ENCODE measurements around the gene STRN3.
"Not testable (repeated sequence)": the region's sequence is repeated elsewhere in the genome, so short reads cannot be mapped to it uniquely, and the experiment has no call there.

STRN3 gene

GRCh38 chr14:30906752-30907658, 119.2 kb downstream of the STRN3 start:
- peaks cover 9 to 89% of the 10 kb centered on the region in 2 donors for H3K36me3 ChIP-seq (replicated peaks in 1 of 2; ENCODE audit: control insufficient read depth in 2 of 2, insufficient read depth in 2 of 2, low read length in 2 of 2)
- H3K18ac ChIP-seq (ENCODE audit: low read length): no peak overlapping the region
- no peak overlapping the region for H4K91ac ChIP-seq (ENCODE audit: low read depth, low read length, poor library complexity)

GRCh38 chr14:30903285-30904124, 122.7 kb downstream of the STRN3 start:
- H3K36me3 ChIP-seq (replicated peaks in 1 of 2; ENCODE audit: control insufficient read depth in 2 of 2, insufficient read depth in 2 of 2, low read length in 2 of 2): peaks cover 5 to 88% of the 10 kb centered on the region in 2 donors
- DNase-seq (ENCODE audit: low spot score): no peak

More at GRCh38 chr14:30906752-30907658, 119.2 kb downstream of the STRN3 start:
- Histone ChIP-seq H3K4ac (ENCODE audit: low read length) (no peak overlapping the region), H3K14ac (ENCODE audit: low read length) (no peak overlapping the region), H3K9me3 (replicated peaks in 1 of 2; ENCODE audit: control insufficient read depth in 2 of 2, insufficient read depth in 1 of 2, low read depth in 1 of 2, low read length in 2 of 2) (no peaks in the 10 kb centered on the region), H3K4me3 (ENCODE audit: low read length in 2 of 2) (no peak overlapping the region), H2BK5ac (ENCODE audit: low read length) (no peak overlapping the region), H2BK120ac (ENCODE audit: low read depth, low read length) (no peak overlapping the region), H2AFZ (ENCODE audit: low read length) (no peak overlapping the region), H3K23ac (ENCODE audit: low read depth, low read length, poor library complexity) (no peak overlapping the region), H4K8ac (ENCODE audit: low read depth, low read length) (no peak overlapping the region), H3K4me2 (ENCODE audit: insufficient read depth, low read length, poor library complexity, severe bottlenecking) (no peak overlapping the region), H2AK5ac (ENCODE audit: low read depth, low read length) (no peak overlapping the region), H3K27ac (replicated peaks; ENCODE audit: low read length) (no peak overlapping the region), H3K79me1 (ENCODE audit: low read depth, low read length) (no peaks in the 10 kb centered on the region), H3K9ac (ENCODE audit: low read depth, low read length, poor library complexity) (no peak overlapping the region), H3K4me1 (ENCODE audit: control insufficient read depth in 2 of 2, insufficient read depth in 1 of 2, low read depth in 1 of 2, low read length in 2 of 2) (no peaks in the 10 kb centered on the region), H2BK15ac (ENCODE audit: low read length) (no peak overlapping the region), H2BK12ac (ENCODE audit: low read length) (no peak overlapping the region), H3K27me3 (ENCODE audit: control insufficient read depth in 3 of 3, insufficient read depth in 3 of 3, low read depth in 1 of 3, low read length in 3 of 3) (no peaks in the 10 kb centered on the region)
- peak; percentile 1 for DNase-seq (ENCODE audit: low spot score)

GRCh38 chr14:30897121-30897520, 129.1 kb downstream of the STRN3 start:
- not testable (repeated sequence) for H2BK120ac ChIP-seq (ENCODE audit: low read depth, low read length); H2BK5ac ChIP-seq (ENCODE audit: low read length); H3K4ac ChIP-seq (ENCODE audit: low read length); H3K18ac ChIP-seq (ENCODE audit: low read length); H2AK5ac ChIP-seq (ENCODE audit: low read depth, low read length); H3K4me2 ChIP-seq (ENCODE audit: insufficient read depth, low read length, poor library complexity, severe bottlenecking); H2BK15ac ChIP-seq (ENCODE audit: low read length); H3K4me3 ChIP-seq (ENCODE audit: low read length in 2 of 2); H3K4me1 ChIP-seq (ENCODE audit: control insufficient read depth in 2 of 2, insufficient read depth in 1 of 2, low read depth in 1 of 2, low read length in 2 of 2); H3K9me3 ChIP-seq (replicated peaks in 1 of 2; ENCODE audit: control insufficient read depth in 2 of 2, insufficient read depth in 1 of 2, low read depth in 1 of 2, low read length in 2 of 2); H2BK12ac ChIP-seq (ENCODE audit: low read length); H4K91ac ChIP-seq (ENCODE audit: low read depth, low read length, poor library complexity); DNase-seq (ENCODE audit: low spot score); H3K27me3 ChIP-seq (ENCODE audit: control insufficient read depth in 3 of 3, insufficient read depth in 3 of 3, low read depth in 1 of 3, low read length in 3 of 3); H2AFZ ChIP-seq (ENCODE audit: low read length); H3K27ac ChIP-seq (replicated peaks; ENCODE audit: low read length); H3K79me1 ChIP-seq (ENCODE audit: low read depth, low read length); H3K23ac ChIP-seq (ENCODE audit: low read depth, low read length, poor library complexity); H3K14ac ChIP-seq (ENCODE audit: low read length); H3K9ac ChIP-seq (ENCODE audit: low read depth, low read length, poor library complexity); H4K8ac ChIP-seq (ENCODE audit: low read depth, low read length)
- no CpG with 5 or more reads among the region's 3 CpGs for WGBS, 2 donors (ENCODE audit: extremely low coverage in 2 of 2, insufficient read length in 2 of 2, insufficient replicate concordance in 1 of 2)
- peaks cover 7 to 88% of the 10 kb centered on the region in 2 donors for H3K36me3 ChIP-seq (replicated peaks in 1 of 2; ENCODE audit: control insufficient read depth in 2 of 2, insufficient read depth in 2 of 2, low read length in 2 of 2)

More at GRCh38 chr14:30903285-30904124, 122.7 kb downstream of the STRN3 start:
- WGBS, 2 donors (ENCODE audit: extremely low coverage in 2 of 2, insufficient read length in 2 of 2, insufficient replicate concordance in 1 of 2): no CpG with 5 or more reads among the region's 2 CpGs
- Histone ChIP-seq H2BK15ac (ENCODE audit: low read length) (no peak overlapping the region), H3K9ac (ENCODE audit: low read depth, low read length, poor library complexity) (no peak overlapping the region), H3K4ac (ENCODE audit: low read length) (no peak overlapping the region), H3K4me1 (ENCODE audit: control insufficient read depth in 2 of 2, insufficient read depth in 1 of 2, low read depth in 1 of 2, low read length in 2 of 2) (no peaks in the 10 kb centered on the region), H3K14ac (ENCODE audit: low read length) (no peak overlapping the region), H2AK5ac (ENCODE audit: low read depth, low read length) (no peak overlapping the region), H3K23ac (ENCODE audit: low read depth, low read length, poor library complexity) (no peak overlapping the region), H2BK120ac (ENCODE audit: low read depth, low read length) (no peak overlapping the region), H3K79me1 (ENCODE audit: low read depth, low read length) (peaks cover 1% of the 10 kb centered on the region), H2AFZ (ENCODE audit: low read length) (no peak overlapping the region), H2BK12ac (ENCODE audit: low read length) (no peak overlapping the region), H4K8ac (ENCODE audit: low read depth, low read length) (no peak overlapping the region), H3K18ac (ENCODE audit: low read length) (no peak overlapping the region), H3K9me3 (replicated peaks in 1 of 2; ENCODE audit: control insufficient read depth in 2 of 2, insufficient read depth in 1 of 2, low read depth in 1 of 2, low read length in 2 of 2) (no peaks in the 10 kb centered on the region), H3K4me2 (ENCODE audit: insufficient read depth, low read length, poor library complexity, severe bottlenecking) (no peak overlapping the region), H2BK5ac (ENCODE audit: low read length) (no peak overlapping the region), H3K27me3 (ENCODE audit: control insufficient read depth in 3 of 3, insufficient read depth in 3 of 3, low read depth in 1 of 3, low read length in 3 of 3) (no peaks in the 10 kb centered on the region), H3K27ac (replicated peaks; ENCODE audit: low read length) (no peak overlapping the region), H4K91ac (ENCODE audit: low read depth, low read length, poor library complexity) (no peak overlapping the region), H3K4me3 (ENCODE audit: low read length in 2 of 2) (no peak overlapping the region)

- Histone ChIP-seq H4K8ac (ENCODE audit: low read depth, low read length) (no peak overlapping the region), H2AFZ (ENCODE audit: low read length) (no peak overlapping the region), H3K4ac (ENCODE audit: low read length) (no peak overlapping the region), H2AK5ac (ENCODE audit: low read depth, low read length) (no peak overlapping the region), H2BK15ac (ENCODE audit: low read length) (no peak overlapping the region), H3K4me3 (ENCODE audit: low read length in 2 of 2) (no peak overlapping the region), H3K27ac (replicated peaks; ENCODE audit: low read length) (no peak overlapping the region), H3K36me3 (replicated peaks in 1 of 2; ENCODE audit: control insufficient read depth in 2 of 2, insufficient read depth in 2 of 2, low read length in 2 of 2) (peaks cover 7 to 85% of the 10 kb centered on the region in 2 donors), H4K91ac (ENCODE audit: low read depth, low read length, poor library complexity) (no peak overlapping the region), H3K27me3 (ENCODE audit: control insufficient read depth in 3 of 3, insufficient read depth in 3 of 3, low read depth in 1 of 3, low read length in 3 of 3) (no peaks in the 10 kb centered on the region), H3K4me1 (ENCODE audit: control insufficient read depth in 2 of 2, insufficient read depth in 1 of 2, low read depth in 1 of 2, low read length in 2 of 2) (peaks cover 0 to 1% of the 10 kb centered on the region in 2 donors), H3K18ac (ENCODE audit: low read length) (no peak overlapping the region), H3K79me1 (ENCODE audit: low read depth, low read length) (peaks cover 1% of the 10 kb centered on the region), H3K4me2 (ENCODE audit: insufficient read depth, low read length, poor library complexity, severe bottlenecking) (no peak overlapping the region), H3K14ac (ENCODE audit: low read length) (no peak overlapping the region), H3K9me3 (replicated peaks in 1 of 2; ENCODE audit: control insufficient read depth in 2 of 2, insufficient read depth in 1 of 2, low read depth in 1 of 2, low read length in 2 of 2) (no peaks in the 10 kb centered on the region), H2BK5ac (ENCODE audit: low read length) (no peak overlapping the region), H2BK12ac (ENCODE audit: low read length) (no peak overlapping the region), H3K9ac (ENCODE audit: low read depth, low read length, poor library complexity) (no peak overlapping the region), H2BK120ac (ENCODE audit: low read depth, low read length) (no peak overlapping the region), H3K23ac (ENCODE audit: low read depth, low read length, poor library complexity) (no peak overlapping the region)
- no peak for DNase-seq (ENCODE audit: low spot score)
Measured at GRCh38 chr14:30896435-30896834, 129.7 kb downstream of the STRN3 start.

All from neuronal stem cell (in vitro differentiated cells).